ENCODE results near the gene KRTAP12-2. TPM values are rescaled to one million over a fixed set of nuclear protein-coding genes. Genes with fewer than 3 reads are reported as not detected.
"Not testable (repeated sequence)": the region's sequence is repeated elsewhere in the genome, so short reads cannot be mapped to it uniquely, and the experiment has no call there.

Gene KRTAP12-2
- total RNA-seq, 1 experiment from 2014 or later: not detected

DNA sequence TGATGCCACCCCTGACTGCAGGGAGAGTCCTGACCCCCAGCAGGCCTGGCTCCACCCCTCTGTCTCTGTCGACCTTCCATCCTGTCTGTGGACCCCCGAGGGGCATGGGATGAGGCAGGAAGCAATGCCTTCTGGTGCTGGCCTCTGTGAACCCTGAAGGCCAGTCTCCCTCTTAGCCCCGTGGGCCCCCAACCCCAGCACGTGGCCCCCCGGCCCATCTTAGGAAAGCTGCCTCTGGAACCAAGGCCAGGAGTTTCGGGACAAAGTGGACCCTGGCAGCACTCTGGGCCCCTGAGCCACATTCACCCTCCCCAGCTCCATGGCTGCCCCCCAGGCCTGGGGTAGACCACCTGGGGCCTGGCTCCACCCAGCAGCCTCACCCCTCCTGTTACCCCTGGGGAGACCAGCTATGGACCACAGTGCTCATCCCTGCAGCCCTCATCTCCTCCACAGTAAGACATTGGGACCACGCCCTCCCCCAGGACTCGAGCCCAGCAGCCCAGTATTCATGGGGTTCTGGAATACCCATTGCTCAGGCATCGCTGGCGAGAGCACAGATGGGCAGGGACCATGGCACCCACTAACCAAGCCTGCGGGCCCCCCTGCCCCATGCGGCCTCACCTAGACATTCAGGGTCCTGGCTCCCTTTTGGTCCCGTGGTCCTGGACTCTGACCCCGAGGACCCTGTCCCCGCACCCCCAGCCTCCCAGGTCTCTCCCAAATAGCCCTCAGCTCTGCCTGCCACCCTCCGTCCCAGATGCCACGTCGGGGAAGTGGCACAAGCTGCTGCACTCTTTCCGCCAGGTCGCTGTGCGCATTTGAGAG lies 28.0 kb downstream of the KRTAP12-2 start:
- H3K4me3 ChIP-seq (ENCODE audit: insufficient read depth, low read depth, low read length); H3K27me3 ChIP-seq (ENCODE audit: control insufficient read depth, insufficient read depth, low read length); H3K36me3 ChIP-seq (replicated peaks; ENCODE audit: control insufficient read depth, insufficient read depth, low read length); DNase-seq: not testable (repeated sequence)

DNA sequence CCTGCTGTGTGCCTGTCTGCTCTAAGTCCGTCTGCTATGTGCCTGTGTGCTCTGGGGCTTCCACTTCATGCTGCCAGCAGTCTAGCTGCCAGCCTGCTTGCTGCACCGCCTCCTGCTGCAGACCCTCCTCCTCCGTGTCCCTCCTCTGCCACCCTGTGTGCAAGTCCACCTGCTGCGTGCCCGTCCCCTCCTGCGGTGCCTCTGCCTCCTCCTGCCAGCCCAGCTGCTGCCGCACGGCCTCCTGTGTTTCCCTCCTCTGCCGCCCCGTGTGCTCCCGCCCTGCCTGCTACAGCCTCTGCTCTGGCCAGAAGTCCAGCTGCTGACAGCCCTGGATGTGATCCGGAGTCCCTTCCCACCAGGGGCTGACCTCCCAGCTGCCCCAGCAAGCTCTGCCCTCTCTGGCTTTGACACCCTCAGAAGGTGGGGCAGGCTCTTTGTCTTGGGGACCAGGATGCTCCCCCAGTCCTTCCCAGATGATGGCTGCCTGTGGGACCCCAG lies 28.8 kb downstream of the KRTAP12-2 start:
- H3K4me3 ChIP-seq (ENCODE audit: insufficient read depth, low read depth, low read length); H3K36me3 ChIP-seq (replicated peaks; ENCODE audit: control insufficient read depth, insufficient read depth, low read length); H3K27me3 ChIP-seq (ENCODE audit: control insufficient read depth, insufficient read depth, low read length); DNase-seq: not testable (repeated sequence)

DNA sequence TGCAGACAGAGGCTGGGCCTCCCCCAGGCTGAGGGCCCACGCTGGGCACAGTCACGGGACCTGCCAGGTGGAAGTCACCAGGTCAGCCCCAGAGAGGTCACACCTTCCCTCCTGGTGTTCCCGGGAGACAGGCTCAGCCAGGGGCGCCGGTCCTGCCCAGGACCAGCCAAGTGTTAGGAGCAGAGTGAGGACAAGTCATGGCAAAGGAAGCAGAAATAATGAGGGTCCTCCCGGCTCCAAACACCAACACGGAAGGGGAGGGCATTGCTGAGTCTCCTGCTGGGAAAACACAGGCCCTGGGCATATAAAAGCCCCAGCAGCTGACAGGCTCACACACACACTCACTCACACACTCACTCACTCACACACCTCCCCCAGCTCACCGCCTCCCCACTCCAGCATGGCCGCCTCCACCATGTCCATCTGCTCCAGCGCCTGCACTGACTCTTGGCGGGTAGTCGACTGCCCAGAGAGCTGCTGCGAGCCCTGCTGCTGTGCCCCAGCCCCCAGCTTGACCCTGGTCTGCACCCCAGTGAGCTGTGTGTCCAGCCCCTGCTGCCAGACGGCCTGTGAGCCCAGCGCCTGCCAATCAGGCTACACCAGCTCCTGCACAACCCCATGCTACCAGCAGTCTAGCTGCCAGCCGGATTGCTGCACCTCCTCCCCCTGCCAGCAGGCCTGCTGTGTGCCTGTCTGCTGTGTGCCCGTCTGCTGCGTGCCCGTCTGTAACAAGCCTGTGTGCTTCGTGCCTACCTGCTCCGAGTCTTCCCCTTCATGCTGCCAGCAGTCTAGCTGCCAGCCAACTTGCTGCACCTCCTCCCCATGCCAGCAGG lies 29.5 kb downstream of the KRTAP12-2 start, which contains the start of gene KRTAP10-10:
KRTAP10-10 (plus strand) TSS at position 339 of the 833 bp plus-strand sequence; CDS start at position 401, 62 bp downstream.
- no peak for DNase-seq
- H3K27me3 ChIP-seq (ENCODE audit: control insufficient read depth, insufficient read depth, low read length): no peaks in the 10 kb centered on the region
- H3K4me3 ChIP-seq (ENCODE audit: insufficient read depth, low read depth, low read length): no peak within 1 kb of the TSS

DNA sequence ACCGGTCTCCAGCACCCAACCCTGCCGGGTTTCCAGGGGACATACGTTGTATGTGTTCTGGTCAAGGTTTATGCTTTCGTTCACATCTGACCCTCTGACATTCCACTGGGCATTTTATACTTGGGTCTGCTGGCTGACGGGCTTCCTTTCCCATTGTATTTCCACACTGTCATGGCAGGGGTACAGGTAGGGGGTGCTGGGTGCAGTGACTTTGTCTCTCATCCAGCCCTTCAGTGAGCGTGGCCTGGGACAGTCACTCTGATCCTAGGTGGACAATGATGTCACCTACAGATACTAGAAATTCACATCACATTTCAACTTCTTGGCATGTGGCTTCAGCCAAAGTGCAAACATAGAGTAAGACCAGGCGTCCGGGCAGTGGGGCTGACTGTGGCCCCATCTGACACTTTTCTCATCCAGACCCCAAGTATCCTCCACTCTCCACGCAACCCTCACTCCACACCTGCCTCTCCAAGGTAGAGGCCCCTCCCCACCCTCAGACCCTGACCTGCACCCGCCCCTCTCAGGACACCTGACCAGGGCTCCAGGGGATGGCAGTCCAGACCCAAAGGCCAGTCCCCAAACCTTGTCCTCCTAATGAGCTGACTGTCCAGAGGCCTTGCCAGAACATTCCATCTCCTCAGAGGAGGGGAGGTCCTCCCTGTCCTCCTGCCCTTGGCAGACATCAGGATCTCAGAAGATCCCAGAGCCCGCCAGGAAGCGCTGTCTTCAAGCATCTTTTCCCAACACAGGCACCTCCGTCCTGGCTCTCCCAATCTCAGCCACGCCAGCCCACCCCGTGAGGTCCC lies 30.3 kb downstream of the KRTAP12-2 start:
- no peak for DNase-seq
- no peak overlapping the region for H3K4me3 ChIP-seq (ENCODE audit: insufficient read depth, low read depth, low read length)
- H3K27me3 ChIP-seq (ENCODE audit: control insufficient read depth, insufficient read depth, low read length): no peaks in the 10 kb centered on the region
- no peaks in the 10 kb centered on the region for H3K36me3 ChIP-seq (replicated peaks; ENCODE audit: control insufficient read depth, insufficient read depth, low read length)

More for the DNA sequence above, 29.5 kb downstream of the KRTAP12-2 start, which contains the start of gene KRTAP10-10:
- H3K36me3 ChIP-seq (replicated peaks; ENCODE audit: control insufficient read depth, insufficient read depth, low read length): no peaks in the 10 kb centered on the region

DNA sequence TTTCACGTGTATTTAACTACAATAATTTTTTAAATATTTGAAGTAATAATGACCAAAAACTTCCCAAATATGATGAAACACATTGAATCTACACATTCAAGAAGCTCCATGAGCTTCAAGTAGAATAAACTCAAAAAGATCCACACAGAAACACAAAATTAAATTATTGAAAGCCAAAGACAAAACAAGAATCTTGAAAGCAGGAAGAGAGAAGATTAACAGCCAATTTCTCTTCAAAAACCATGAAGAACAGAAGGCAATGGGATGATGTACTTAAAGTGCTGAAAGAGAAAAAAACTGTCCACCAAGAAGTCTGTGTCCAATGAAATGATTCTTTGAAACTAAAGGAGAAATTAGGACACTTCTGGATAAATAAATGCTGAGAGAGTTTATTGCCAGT lies 34.7 kb downstream of the KRTAP12-2 start:
- no peaks in the 10 kb centered on the region for H3K27me3 ChIP-seq (ENCODE audit: control insufficient read depth, insufficient read depth, low read length)
- H3K4me3 ChIP-seq (ENCODE audit: insufficient read depth, low read depth, low read length): no peak overlapping the region
- H3K36me3 ChIP-seq (replicated peaks; ENCODE audit: control insufficient read depth, insufficient read depth, low read length): no peaks in the 10 kb centered on the region
- DNase-seq: no peak

DNA sequence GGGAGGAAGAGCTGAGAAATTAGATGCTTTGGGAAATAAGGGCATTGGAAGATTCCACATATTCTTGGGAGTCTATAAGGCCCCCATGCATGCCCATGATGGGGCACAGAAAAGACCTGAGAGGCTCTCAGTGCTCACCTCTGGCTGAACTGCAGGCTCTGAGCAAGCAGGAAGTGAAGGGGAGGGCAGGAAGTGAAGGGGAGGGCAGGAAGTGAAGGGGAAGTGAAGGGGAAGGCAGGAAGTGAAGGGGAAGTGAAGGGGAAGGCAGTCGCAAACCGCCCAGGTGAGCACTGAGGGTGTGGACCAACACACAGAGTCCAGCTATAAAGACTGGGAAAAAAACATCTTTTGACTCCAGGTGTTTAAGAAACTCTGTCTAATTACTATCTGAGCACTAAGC lies 36.3 kb downstream of the KRTAP12-2 start:
- no peaks in the 10 kb centered on the region for H3K36me3 ChIP-seq (replicated peaks; ENCODE audit: control insufficient read depth, insufficient read depth, low read length)

DNA sequence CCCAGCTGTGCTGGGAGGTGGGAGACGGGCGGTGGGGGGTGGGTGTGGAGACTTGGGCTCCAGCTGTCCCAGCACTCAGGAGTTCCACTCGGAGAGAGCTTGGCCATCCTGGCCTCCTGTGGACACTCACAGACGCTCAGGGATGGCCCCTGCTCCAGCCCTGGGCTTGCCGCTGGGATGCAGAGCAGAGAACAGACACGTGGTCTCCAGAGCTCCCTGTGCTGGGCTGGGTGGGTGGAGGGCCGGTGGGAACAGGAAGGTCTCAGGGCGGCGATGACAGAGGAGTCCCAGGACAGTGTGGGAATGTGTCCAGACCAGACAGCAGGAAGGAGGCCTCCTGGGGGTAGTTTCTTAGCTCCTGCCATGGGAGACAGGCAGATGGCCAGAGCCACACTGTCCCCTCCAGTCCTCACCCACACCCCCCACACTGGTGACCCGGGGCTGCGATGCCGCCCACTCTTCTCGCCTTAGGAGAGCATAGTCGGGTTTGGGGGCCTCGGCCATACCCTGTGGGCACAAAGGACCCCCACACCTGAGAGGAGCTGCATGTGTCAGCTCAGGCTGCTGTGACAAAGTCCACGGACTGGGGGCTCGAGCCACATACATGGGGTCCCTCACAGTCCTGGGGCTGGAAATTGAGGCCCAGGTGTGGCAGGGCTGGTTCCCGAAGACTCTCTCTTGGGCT lies 37.9 kb downstream of the KRTAP12-2 start:
- Histone ChIP-seq H3K4me3 (ENCODE audit: insufficient read depth, low read depth, low read length) (no peak overlapping the region), H3K36me3 (replicated peaks; ENCODE audit: control insufficient read depth, insufficient read depth, low read length) (no peaks in the 10 kb centered on the region), H3K27me3 (ENCODE audit: control insufficient read depth, insufficient read depth, low read length) (no peaks in the 10 kb centered on the region)
- peak; percentile 26 for DNase-seq

More for the DNA sequence above, 36.3 kb downstream of the KRTAP12-2 start:
- Histone ChIP-seq H3K27me3 (ENCODE audit: control insufficient read depth, insufficient read depth, low read length) (no peaks in the 10 kb centered on the region), H3K4me3 (ENCODE audit: insufficient read depth, low read depth, low read length) (no peak overlapping the region)
- DNase-seq: no peak

DNA sequence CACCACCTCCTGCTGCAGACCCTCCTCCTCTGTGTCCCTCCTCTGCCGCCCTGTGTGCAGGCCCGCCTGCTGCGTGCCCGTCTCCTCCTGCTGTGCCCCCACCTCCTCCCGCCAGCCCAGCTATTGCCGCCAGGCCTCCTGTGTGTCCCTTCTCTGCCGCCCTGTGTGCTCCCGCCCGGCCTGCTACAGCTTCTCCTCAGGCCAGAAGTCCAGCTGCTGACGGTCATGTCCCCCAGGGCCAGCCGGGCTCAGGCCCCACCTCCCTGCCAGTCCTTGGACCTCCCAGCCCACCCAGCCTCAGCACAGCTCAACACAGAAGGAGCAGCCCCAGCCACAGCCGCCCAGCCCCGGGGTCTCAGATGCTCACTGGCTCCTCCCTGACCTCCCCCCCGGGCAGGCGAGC lies 38.9 kb downstream of the KRTAP12-2 start:
- not testable (repeated sequence) for H3K36me3 ChIP-seq (replicated peaks; ENCODE audit: control insufficient read depth, insufficient read depth, low read length); H3K27me3 ChIP-seq (ENCODE audit: control insufficient read depth, insufficient read depth, low read length); DNase-seq; H3K4me3 ChIP-seq (ENCODE audit: insufficient read depth, low read depth, low read length)

DNA sequence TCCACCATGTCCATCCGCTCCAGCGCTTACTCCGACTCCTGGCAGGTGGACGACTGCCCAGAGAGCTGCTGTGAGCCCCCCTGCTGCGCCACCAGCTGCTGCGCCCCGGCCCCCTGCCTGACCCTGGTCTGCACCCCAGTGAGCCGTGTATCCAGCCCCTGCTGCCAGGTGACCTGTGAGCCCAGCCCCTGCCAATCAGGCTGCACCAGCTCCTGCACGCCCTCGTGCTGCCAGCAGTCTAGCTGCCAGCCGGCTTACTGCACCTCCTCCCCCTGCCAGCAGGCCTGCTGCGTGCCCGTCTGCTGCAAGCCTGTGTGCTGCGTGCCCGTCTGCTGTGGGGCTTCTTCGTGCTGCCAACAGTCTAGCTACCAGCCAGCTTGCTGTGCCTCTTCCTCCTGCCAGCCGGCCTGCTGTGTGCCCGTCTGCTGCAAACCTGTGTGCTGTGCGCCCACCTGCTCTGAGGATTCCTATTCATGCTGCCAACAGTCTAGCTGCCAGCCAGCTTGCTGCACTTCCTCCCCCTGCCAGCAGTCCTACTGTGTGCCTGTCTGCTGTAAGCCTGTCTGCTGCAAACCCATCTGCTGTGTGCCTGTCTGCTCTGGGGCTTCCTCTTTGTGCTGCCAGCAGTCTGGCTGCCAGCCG lies 39.4 kb downstream of the KRTAP12-2 start:
- not testable (repeated sequence) for H3K27me3 ChIP-seq (ENCODE audit: control insufficient read depth, insufficient read depth, low read length); H3K36me3 ChIP-seq (replicated peaks; ENCODE audit: control insufficient read depth, insufficient read depth, low read length); H3K4me3 ChIP-seq (ENCODE audit: insufficient read depth, low read depth, low read length); DNase-seq

DNA sequence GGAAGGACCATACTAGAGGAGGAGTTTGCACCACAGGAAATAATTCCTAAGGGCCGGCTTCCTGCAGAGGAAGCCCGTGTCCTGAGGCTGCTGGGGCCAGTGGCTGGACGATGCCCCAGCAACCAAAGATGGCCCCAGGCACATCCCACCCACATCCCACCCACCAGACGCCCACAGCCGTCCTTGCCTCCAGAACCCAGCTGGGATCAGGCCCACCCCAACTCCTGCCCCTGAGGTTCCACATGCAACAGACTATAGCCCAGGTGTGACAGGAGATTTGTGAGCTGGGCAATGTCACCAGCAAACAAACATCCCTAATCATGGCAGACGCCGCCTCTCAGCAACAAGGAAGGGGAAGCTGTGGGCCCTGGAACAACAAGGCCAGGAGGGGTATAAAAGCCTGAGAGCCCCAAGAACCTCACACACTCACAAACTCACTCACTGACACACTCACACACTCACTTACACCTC lies 40.0 kb downstream of the KRTAP12-2 start, which contains the start of gene KRTAP10-9:
KRTAP10-9 (plus strand) TSS at position 421 of the 471 bp plus-strand sequence. CDS start 79 bp downstream, outside the sequence.
- no peak within 1 kb of the TSS for H3K4me3 ChIP-seq (ENCODE audit: insufficient read depth, low read depth, low read length)
- peak; percentile 30 for DNase-seq
- H3K27me3 ChIP-seq (ENCODE audit: control insufficient read depth, insufficient read depth, low read length): no peaks in the 10 kb centered on the region
- H3K36me3 ChIP-seq (replicated peaks; ENCODE audit: control insufficient read depth, insufficient read depth, low read length): no peaks in the 10 kb centered on the region

DNA sequence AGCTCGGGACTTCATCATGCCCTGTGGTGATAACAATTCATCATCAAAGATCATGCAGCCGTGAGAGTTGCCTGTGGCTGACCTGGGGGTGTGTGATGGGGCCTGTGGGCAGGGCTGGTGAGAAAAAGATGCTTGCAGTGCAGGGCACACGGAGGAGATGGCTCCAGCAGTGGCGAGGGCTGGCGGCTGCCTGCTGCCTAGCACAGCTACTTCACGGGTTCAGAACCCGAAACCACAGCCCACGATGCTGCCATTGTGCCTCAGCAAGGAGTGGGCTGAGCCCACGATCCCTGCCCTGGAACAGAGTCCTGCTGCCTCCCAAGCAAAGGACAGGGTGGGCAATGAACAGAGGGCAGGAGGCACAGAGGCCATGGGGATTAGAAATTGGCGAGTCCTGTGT lies 40.5 kb downstream of the KRTAP12-2 start:
- Histone ChIP-seq H3K4me3 (ENCODE audit: insufficient read depth, low read depth, low read length) (no peak overlapping the region), H3K36me3 (replicated peaks; ENCODE audit: control insufficient read depth, insufficient read depth, low read length) (no peaks in the 10 kb centered on the region), H3K27me3 (ENCODE audit: control insufficient read depth, insufficient read depth, low read length) (no peaks in the 10 kb centered on the region)
- no peak for DNase-seq

DNA sequence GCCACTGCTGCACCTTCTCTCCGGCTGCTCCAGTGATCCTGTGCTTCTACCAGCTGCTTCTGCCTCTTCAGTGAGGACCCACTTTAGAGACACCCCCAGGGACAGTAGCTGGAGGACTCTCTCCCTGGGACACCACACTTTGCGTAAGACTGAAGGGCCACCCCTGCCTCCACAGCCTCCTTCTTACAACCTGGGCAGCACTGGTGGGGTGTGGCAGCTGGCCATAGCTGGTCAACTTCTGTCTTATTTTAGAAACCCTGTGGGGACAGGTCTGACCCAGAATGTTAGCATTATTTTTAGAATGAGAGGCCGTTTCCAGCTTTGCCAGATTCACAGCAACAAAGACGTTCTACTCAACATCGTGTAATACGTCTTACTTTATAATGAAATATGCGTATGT lies 41.0 kb downstream of the KRTAP12-2 start:
- Histone ChIP-seq H3K27me3 (ENCODE audit: control insufficient read depth, insufficient read depth, low read length) (no peaks in the 10 kb centered on the region), H3K4me3 (ENCODE audit: insufficient read depth, low read depth, low read length) (no peak overlapping the region), H3K36me3 (replicated peaks; ENCODE audit: control insufficient read depth, insufficient read depth, low read length) (no peaks in the 10 kb centered on the region)
- no peak for DNase-seq

DNA sequence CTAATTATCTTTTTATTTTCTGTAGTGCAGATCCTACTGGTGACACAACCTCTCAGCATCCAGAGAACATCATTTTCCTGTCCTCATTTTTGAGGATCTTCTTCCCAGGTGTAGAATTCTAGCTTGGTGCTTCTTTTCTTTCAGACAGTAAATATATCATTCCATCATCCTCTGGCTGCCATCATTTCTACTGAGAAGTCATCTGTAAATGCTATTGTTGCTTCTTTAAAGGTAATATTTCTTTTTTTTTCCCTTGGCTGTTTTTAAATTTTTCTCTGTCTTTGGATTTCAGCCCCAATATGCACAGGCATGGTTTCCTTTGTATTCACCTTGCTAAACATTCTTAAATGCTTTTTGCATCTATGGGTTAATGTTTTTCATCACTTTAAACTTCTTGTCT lies 43.2 kb downstream of the KRTAP12-2 start:
- no peaks in the 10 kb centered on the region for H3K36me3 ChIP-seq (replicated peaks; ENCODE audit: control insufficient read depth, insufficient read depth, low read length)
- no peak for DNase-seq
- no peaks in the 10 kb centered on the region for H3K27me3 ChIP-seq (ENCODE audit: control insufficient read depth, insufficient read depth, low read length)
- no peak overlapping the region for H3K4me3 ChIP-seq (ENCODE audit: insufficient read depth, low read depth, low read length)
